ENCODE data around the gene SZT2.
A peak's percentile ranks its signal among the peaks of the same experiment; 100 is the strongest.
"Not testable (repeated sequence)": the region's sequence is repeated elsewhere in the genome, so short reads cannot be mapped to it uniquely, and the experiment has no call there.

The SZT2 gene

DNA sequence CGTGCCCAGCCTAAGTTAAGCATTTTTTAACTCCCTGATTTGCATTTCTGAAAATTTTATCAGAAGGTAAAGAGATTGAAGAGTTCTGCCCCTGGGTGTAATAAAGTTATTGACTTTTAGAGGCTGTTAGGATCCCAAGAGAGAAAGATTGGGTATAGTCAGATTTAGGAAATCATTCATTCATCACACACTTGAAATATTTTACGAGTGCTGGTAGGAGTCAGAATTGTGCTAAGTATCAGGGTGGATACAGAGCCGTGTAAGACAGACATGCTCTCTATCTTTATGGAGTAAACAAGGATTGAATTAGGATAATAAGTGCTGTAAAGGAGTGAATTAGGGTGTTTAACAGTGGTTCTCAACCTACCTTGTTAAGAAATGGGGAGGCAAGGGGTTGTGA, 3.0 kb downstream of the SZT2 start:
- no peak for DNase-seq

DNA sequence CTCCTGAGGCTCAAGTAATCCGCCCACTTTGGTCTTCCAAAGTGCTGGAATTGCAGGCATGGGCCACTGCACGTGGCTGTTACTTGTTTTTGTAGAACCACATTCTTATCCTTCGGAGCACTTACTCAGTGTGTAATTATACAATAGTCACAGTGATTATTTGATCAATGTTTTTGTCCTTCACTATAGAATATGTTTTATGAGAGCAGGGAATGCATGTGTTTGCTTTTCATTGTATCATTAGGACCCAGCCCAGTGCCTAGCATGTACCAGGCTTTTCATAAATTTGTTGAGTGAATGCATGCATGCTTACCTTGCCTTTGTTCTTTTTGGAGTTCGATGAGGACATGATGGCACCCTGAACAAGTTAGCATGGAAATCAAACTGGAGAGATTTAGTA, 5.8 kb downstream of the SZT2 start:
- DNase-seq, result no peak

- DNase-seq, result no peak
Measured at GRCh38 chr1:43396059-43396458, 6.4 kb downstream of the SZT2 start.

- DNase-seq, result no peak
Measured at GRCh38 chr1:43398227-43398626, 8.5 kb downstream of the SZT2 start.

DNA sequence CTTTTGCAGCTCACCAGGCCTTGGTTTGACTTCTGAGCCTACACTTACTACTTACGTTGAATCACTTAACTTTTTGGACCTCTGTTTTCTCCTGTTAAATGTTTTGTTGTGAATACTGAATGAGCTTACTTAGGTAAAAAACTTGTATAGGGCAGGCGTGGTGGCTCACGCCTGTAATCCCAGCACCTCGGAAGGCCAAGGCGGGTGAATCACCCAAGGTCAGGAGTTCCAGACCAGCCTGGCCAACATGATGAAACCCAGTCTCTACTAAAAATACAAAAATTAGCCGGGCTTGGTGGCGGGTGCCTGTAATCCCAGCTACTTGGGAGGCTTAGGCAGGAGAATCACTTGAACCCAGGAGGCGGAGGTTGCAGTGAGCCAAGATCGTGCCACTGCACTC, 10.7 kb downstream of the SZT2 start:
- DNase-seq, result not testable (repeated sequence)

DNA sequence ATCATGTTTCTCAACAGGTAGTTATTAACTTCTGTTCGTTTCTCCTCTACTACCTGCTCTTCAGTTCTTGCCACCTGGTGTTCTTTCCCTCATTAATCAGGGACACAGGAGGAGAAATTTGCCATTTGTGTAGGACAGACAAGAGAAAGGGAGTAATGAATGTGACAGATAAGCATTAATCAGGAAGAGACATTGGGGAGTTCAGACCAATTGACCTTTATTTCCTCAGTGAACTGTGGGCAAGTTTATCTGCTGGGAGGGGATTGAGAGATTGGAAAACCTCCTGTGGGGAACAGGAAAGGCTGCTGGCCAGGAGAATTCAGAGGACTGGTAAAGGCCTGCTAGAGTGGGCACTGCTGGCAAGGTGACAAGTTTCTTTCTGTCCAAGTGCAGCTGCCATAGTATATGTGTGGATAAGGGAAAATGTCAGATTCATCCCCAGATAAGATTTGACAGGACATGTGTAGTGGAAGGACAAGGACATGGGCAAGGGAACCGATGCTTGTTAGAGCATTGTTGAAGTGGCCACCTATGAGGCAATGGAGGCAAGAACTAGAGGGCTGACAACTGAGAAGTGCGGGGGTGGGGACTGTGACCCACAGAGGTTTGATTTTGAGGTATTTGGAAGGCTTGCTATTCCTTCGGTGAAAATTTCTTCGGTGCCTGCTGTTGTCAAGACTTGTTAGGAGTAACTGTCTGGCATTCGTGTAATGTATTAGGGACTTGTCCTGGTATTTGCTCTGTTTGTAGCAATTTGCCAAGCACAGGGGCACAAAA, 12.6 kb downstream of the SZT2 start:
- no peak for DNase-seq

- no peak for DNase-seq
Measured at GRCh38 chr1:43404353-43404752, 14.7 kb downstream of the SZT2 start.

GRCh38 chr1:43405219-43405875, 15.6 kb downstream of the SZT2 start:
- DNase-seq, result no peak

DNA sequence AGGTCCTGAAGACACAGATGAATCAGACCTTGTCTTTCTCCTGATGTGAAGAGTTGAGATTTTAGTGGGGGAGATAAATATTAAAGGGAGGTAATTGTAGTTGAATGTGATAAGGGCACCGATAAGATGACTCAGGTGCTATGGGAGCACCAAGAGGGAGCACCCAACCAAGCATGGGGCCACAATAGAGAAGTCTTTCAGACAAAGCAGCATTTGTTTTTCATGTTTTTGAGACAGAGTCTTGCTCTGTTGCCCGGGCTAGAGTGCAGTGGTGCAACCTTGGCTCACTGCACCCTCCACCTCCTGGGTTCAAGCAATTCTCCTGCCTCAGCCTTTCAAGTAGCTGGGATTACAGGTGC, 16.2 kb downstream of the SZT2 start:
- DNase-seq, result no peak

DNA sequence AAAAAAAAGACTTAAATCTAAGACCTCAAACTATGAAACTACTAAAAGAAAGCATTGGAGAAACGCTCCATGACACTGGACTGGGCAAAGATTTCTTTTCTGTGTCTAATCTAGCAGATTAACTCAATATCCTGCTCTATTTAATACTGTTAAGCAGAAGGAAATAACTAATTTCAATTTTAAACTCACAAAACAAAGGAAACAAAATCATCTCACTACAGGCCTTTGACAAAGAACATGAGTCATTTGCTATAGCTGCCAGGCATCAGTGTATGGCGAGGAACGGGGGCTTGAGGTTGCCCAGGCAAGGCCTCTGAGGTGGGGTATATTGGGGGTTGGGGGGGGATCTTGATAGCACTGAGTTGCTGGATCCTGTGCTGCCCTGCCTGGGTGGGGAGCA, 20.9 kb downstream of the SZT2 start:
- DNase-seq, result no peak

DNA sequence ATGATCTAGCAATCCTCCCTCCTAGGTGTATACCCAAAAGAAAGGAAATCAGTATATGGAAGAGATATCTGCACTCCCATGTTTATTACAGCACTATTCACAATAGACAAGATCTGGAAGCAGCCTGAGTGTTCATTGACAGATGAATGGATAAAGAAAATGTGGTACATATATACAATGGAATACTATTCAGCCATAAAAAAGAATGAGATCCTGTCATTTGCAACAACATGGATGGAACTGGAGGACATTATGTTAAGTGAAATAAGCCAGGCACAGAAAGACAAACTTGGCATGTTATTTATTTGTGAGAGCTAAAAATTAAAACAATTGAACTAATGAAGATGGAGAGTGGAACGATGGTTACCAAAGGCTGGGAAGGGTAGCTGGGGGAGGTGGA, 23.7 kb downstream of the SZT2 start:
- not testable (repeated sequence) for DNase-seq

GRCh38 chr1:43414634-43415223, 25.0 kb downstream of the SZT2 start:
- peak; percentile 42 for DNase-seq

DNA sequence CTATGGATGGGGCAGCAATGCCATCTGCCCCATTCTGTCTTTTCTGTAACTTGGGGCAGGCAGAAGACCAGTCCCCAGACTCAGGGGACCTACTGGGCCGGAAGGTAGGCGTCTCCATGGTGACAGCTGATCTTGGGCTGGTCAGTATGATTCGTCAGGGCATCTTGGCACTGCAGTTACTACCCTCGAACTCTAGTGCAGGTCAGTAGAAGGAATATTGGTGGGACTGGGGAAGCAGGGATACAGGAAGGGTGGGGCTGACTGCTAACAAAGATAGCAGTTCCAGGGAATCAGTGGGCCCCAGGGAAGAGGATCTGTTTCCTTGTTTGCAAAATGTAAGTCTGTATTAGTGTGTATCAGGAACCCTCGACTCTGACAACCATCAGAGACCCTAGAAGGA, 26.2 kb downstream of the SZT2 start:
- DNase-seq, result no peak

DNA sequence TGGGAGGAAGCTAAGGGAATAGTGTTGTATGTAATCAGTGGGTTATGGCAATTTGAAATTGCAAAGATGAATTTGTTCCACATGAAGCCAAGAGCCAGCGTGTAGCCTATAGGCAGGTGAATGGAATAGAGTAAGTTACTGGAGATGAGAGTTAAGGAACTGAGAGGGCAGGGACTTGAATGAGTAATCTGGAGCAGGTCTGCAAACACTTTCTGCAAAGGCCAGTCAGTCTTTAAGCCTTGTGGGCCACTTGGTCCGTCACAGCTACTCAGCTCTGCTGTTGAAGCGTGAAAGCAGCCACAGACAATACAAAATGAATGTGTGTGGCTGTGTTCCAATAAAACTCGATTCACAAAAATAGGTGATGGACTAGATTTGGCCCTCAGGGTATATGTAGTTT, 29.2 kb downstream of the SZT2 start:
- DNase-seq, result no peak

DNA sequence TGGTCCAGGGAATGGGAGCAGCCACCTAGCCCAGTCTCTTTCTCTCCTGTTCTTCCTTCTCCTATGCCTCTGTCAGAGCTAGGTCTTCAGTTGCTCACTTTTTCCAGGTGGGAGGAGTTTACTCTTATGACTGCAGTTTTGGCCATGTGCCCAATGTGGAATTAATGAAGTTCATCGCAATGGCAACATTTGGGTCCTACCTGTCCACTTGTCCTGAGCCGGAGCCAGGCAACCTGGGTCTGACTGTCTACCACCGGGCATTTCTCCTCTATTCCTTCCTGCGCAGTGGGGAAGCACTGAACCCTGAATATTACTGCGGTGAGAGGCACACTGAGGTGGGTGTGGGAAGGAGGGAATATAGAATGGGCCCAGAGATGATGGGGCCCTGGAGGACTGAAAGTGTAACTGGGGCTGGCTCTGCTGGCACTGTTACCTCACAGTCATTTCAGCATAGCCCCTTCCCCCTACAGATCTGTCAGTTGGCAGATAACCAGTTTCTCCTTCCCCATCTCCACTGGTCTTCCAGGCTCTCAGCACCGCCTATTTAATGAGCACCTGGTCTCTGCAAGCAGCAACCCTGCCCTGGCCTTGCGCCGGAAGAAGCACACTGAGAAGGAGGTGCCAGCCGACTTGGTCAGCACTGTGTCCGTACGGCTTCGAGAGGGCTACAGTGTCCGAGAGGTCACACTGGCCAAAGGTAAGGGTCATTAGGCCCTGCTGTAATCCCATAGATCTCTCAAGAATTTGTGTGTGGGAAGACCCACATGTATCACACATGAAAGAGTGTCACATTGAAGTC, 30.1 kb downstream of the SZT2 start:
- DNase-seq, result no peak

GRCh38 chr1:43420874-43421273, 31.2 kb downstream of the SZT2 start:
- no peak for DNase-seq

DNA sequence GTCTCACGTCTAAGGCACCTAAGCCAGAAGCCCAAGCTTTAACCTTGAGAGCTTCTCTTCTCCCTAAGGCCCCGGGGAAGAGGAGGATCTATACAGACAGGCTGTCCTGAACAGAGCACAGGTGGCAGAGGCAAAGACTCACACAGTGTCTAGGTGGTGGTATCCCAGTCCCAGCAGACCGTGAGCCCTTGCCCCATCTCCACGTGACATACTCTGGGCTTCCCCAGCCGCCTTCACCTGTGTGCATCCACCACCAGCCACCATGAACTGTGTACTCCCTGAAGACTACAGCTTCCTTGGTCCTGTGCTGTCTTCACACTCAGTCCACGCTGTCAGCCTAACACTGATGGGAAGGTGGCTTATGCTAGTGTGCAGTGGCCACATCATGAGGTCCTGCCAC, 31.7 kb downstream of the SZT2 start:
- DNase-seq, result no peak

DNA sequence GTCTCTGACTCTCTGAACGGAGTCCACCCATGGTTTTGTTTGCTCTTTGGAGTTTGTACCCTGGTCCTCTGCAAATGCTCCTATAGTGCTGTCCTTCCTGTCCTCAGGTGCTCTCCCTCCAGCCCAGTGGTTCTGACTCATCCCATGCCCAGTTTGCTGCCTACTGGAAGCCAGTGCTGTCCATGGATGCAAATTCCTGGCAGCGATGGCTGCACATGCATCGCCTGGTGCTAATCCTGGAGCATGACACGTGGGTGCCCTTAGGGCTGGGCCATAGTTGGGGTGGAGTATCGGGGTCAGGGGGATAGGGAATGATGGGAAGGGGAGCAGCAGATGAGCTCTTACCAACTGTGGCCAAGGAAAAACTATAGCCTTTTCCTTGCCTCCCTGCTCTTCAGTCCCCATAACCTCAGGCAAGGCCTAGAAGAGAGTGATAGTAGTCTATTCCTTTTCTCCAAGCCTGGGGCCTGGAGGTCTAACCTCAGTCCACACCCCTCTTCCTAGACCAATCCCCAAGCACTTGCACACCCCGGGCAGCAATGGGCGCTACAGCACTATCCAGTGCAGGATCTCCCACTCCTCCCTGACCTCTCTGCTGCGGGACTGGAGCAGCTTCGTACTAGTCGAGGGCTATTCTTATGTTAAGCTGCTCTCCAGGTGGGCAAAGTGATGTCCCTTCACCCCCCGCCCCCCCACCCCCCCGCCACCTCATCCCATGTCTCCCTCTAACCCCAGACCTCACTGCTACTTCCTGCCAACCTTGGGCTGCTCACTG, 32.5 kb downstream of the SZT2 start:
- no peak for DNase-seq

DNA sequence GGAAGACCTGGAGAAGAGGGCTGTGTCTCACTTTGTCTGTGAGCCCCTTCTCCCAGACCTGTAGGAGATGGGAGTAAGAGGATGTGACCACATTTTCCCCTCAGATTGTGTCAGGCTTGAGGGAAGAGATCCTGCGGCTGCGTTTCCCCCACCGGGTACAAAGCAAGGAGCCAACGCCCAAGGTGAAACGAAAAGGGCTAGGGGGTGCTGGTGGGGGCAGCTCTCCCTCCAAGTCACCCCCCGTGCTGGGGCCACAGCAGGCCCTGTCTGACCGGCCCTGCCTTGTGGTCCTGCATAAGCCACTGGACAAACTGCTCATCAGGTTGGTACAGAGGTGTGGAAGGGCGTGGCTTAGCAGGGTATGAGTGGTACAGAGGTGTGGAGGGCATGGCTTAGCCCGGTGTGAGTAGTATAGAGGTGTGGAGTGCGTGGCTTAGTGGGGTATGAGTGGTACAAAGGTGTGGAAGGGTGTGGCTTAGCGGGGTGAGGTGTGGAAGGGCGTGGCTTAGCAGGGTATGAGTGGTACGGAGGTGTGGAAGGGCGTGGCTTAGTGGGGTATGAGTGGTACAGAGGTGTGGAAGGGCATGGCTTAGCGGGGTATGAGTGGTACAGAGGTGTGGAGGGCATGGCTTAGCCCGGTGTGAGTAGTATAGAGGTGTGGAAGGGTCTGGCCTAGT, 33.4 kb downstream of the SZT2 start:
- no peak for DNase-seq

- DNase-seq, result no peak
Measured at GRCh38 chr1:43423672-43424550, 34.2 kb downstream of the SZT2 start.

- DNase-seq, result no peak
Measured at GRCh38 chr1:43425045-43425444, 35.3 kb downstream of the SZT2 start.

All from stimulated activated CD4-positive, alpha-beta T cell treated with anti-CD3 and anti-CD28 coated beads, Interleukin-2, amount 100 ng/mL, for 48 hours (primary cell).